ENCODE data around the gene LGMN. TPM values are rescaled to one million over a fixed set of nuclear protein-coding genes. Genes with fewer than 3 reads are reported as not detected.

The LGMN gene
- total RNA-seq, result 158 TPM
- long read RNA-seq, transcript LGMN-216 (13 exons, 1,797 nt), result minor isoform, 9 of 125 reads
- long read RNA-seq, transcript LGMN-201 (14 exons, 2,055 nt), result major isoform, 99 of 125 reads
- long read RNA-seq, partial matches to known transcripts, result 9 of 125 reads
- long read RNA-seq, other reads (novel, unspliced or antisense), result 3 of 125 reads

DNA sequence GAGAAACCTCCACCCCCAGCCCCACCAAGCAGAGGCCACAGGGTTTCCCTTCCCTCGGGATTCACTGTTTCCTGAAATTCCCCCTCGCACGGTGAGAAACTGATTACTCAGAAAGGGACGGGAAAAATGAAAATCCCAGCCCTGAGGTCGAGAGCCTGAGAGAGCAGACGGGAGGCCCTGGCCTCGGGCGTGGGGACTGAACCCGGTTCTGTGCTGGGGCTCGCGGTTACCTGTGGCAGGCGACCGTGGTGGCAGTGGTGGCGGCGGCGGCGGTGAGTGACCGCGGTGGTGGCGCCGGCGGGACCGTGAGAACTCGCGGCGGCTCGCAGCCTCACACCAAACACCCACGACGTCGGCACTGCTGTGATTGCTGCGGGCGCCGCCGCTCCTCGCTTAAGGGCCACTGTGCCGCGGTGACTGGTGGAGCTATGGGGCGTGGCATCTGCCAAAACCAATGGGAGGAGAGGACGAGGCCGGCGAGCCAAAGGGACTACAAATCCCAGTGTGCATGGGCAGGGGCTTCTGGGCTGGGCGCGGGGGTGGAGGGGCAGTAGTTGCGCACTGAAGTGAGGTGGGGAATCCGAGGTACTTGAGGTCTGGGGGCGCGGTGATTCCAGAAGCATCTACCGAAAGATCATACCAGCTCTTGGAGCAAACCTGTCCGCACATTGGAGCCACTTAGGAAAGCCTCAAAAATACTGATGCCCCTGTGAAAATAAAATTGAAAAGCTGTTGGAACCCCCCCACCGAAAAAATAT is at the start of gene LGMN:
Gene LGMN, minus strand, starts transcription at position 369 of the 758 bp plus-strand sequence. CDS start 15,841 bp downstream, outside the sequence.
- Histone ChIP-seq H3K9me3 (no peaks in the 10 kb centered on the region), H3K4me1 (peaks cover 31% of the 10 kb centered on the region), H3K4me3 (peak within 1 kb of the TSS; percentile 63), H3K27me3 (ENCODE audit: low read depth) (no peaks in the 10 kb centered on the region), H3K27ac (peak within 1 kb of the TSS; percentile 88), H3K36me3 (no peaks in the 10 kb centered on the region)
- TF ChIP-seq, protein P1, sequence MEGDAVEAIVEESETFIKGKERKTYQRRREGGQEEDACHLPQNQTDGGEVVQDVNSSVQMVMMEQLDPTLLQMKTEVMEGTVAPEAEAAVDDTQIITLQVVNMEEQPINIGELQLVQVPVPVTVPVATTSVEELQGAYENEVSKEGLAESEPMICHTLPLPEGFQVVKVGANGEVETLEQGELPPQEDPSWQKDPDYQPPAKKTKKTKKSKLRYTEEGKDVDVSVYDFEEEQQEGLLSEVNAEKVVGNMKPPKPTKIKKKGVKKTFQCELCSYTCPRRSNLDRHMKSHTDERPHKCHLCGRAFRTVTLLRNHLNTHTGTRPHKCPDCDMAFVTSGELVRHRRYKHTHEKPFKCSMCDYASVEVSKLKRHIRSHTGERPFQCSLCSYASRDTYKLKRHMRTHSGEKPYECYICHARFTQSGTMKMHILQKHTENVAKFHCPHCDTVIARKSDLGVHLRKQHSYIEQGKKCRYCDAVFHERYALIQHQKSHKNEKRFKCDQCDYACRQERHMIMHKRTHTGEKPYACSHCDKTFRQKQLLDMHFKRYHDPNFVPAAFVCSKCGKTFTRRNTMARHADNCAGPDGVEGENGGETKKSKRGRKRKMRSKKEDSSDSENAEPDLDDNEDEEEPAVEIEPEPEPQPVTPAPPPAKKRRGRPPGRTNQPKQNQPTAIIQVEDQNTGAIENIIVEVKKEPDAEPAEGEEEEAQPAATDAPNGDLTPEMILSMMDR (IDR thresholded peaks at IDR 0.05), result no peak
- peak; percentile 97 for DNase-seq
- peak; percentile 99 for ATAC-seq
- intact Hi-C loops (cut with DNase I), result no loop called here

DNA sequence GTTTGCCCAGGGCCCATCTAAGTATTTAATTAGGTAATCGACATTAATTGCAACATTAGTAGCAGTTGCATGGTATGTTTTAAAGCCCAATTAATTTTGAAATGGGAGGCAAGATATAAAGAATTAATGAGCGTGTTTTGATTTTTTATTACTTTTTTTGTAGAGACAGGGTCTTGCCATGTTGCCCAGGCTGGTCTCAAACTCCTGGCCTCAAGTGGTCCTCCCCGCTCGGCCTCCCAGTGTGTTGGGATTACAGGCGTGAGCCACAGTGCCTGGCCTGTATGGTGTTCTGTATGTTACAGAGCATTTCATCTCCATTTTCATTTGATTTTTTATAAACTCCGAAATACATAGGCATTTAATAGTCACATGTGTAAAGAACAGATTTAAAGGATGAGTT is 46.5 kb upstream of the LGMN start:
- Histone ChIP-seq H3K36me3 (peaks cover 27% of the 10 kb centered on the region), H3K4me3 (peak overlapping the region; percentile 74), H3K27me3 (ENCODE audit: low read depth) (no peaks in the 10 kb centered on the region), H3K4me1 (peaks cover 30% of the 10 kb centered on the region), H3K27ac (peak overlapping the region; percentile 91), H3K9me3 (peaks cover 2% of the 10 kb centered on the region)
- TF ChIP-seq, protein P1 (IDR thresholded peaks at IDR 0.05), result no peak
- intact Hi-C loops (cut with DNase I), result no loop called here
- no peak for ATAC-seq
- no peak for DNase-seq

DNA sequence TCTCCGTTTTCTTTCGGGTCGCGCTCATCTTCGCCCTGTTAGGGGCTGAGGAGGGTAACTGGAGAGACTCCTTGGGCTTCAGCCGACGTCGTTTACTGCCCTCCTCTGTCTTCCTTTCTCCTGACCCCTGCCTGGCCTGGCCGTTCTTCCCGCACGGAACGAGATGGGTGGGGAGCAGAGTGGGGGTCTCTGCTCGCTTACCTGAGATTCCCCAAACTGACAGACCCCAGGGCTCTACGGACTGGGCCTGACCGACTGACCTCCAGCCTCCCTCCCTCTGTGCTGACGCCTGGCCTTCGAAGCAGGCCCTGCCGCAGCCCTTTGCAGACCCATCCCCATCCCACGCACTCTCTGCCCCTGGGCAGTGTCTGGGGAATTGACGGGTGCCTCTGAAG is 46.1 kb upstream of the LGMN start:
- Histone ChIP-seq H3K27ac (peak overlapping the region; percentile 91), H3K4me3 (peak overlapping the region; percentile 74), H3K9me3 (peaks cover 6% of the 10 kb centered on the region), H3K36me3 (peaks cover 23% of the 10 kb centered on the region), H3K27me3 (ENCODE audit: low read depth) (no peaks in the 10 kb centered on the region), H3K4me1 (peaks cover 28% of the 10 kb centered on the region)
- intact Hi-C loops (cut with DNase I), result no loop called here
- TF ChIP-seq, protein P1 (IDR thresholded peaks at IDR 0.05), result no peak
- ATAC-seq, result peak; percentile 24 to 25
- DNase-seq, result no peak

DNA sequence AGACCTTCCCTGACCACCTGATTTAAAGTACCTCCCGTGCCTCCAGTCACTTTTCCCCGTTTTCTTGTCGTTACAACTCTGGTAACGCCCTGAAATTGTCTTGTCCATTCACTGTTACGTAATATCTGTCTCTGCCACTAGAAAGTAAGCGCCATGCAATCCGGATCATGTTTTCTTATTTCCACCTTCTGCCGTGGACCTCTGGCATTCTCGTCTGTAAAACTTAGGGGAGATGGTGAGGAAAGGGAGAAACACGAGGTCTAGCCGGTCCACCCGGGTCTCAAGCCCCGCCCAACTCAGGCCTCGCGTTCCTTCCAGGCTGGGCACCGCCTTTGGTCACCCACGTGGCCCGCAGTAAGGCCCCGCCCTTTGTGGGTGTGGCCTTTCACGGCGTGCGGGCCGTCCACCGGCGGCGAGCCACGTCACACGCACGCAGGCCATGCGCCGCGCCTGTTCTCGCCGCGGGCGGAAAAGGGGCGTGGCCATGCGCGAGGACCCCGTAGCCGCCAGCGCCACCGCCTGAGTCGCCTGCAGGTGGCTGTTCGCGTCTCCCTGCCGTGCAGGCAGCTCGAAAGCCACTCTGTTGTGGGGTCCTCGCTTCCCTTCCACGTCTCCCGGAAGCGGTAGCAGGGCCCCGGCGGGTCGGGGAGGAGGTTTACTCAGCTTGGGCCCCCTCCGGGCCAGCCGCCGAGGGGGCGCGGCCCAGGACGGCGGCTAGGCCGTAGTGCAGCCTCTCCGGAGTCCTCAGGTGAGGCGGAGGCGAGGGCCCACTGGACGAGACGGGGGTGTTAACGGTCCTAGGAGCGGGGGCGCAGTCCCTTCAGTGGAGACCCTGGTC is 45.5 kb upstream of the LGMN start, which contains the start of gene GOLGA5:
Gene GOLGA5, plus strand, starts transcription at position 597 of the 838 bp plus-strand sequence. CDS start 3,133 bp downstream, outside the sequence.
- Histone ChIP-seq H3K4me3 (peak within 1 kb of the TSS; percentile 74), H3K36me3 (peaks cover 19% of the 10 kb centered on the region), H3K9me3 (peaks cover 13% of the 10 kb centered on the region), H3K27me3 (ENCODE audit: low read depth) (no peaks in the 10 kb centered on the region), H3K27ac (peak within 1 kb of the TSS; percentile 91), H3K4me1 (peaks cover 28% of the 10 kb centered on the region)
- TF ChIP-seq, protein P1 (IDR thresholded peaks at IDR 0.05), result peak; percentile 29
- intact Hi-C loops (cut with DNase I), result no loop called here
- DNase-seq, result peak; percentile 99
- ATAC-seq, result peak; percentile 99 to 100

DNA sequence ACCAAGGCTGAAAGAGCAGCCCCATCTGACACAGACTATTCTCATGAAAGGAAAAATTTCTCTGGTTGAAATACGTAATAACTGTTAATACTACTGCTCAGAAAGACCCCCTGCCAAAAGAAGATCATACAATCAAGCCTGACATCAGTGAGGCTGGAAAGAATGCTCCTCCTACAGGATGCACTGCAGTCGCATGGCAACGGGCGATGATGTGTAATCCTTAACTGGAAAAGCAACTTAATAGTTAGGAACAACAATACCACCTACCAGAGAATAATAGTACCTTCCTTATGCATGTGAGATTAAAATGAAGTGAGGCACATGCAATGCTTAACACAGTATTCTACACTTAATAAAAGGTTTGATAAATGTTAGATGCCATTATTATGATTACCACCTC is 44.5 kb upstream of the LGMN start:
- DNase-seq, result no peak
- Histone ChIP-seq H3K27ac (no peak overlapping the region), H3K27me3 (ENCODE audit: low read depth) (no peaks in the 10 kb centered on the region), H3K9me3 (peaks cover 14% of the 10 kb centered on the region), H3K4me1 (peaks cover 26% of the 10 kb centered on the region), H3K36me3 (peaks cover 8% of the 10 kb centered on the region), H3K4me3 (no peak overlapping the region)
- TF ChIP-seq, protein P1 (IDR thresholded peaks at IDR 0.05), result no peak
- no peak for ATAC-seq
- intact Hi-C loops (cut with DNase I), result no loop called here

Measured in lower lobe of right lung (tissue), 2 donors.